Stimulated activated CD4-positive, alpha-beta T cell treated with anti-CD3 and anti-CD28 coated beads, TNF-alpha, amount 100 ng/mL, for 24 hours (primary cell): ENCODE data around the gene PARP2.

Source experiments
- DNase-seq, 3 experiments: peaks; one replicate each; pipeline ENCODE4 v3.0.0-alpha.2; 2020; ENCODE audit warnings: low read depth in 3 of 3

PARP2 gene

GRCh38 chr14:20397511-20397910 lies 54.1 kb downstream of the PARP2 start:
- no peak for DNase-seq

- no peak for DNase-seq
Measured at GRCh38 chr14:20400589-20400964, 57.1 kb downstream of the PARP2 start.

GRCh38 chr14:20400965-20401593 lies 57.6 kb downstream of the PARP2 start:
- DNase-seq: no peak

GRCh38 chr14:20403521-20403920 lies 60.1 kb downstream of the PARP2 start:
- DNase-seq: no peak
